Measurements from ENCODE around the gene KRT37.
"Not testable (repeated sequence)": the region's sequence is repeated elsewhere in the genome, so short reads cannot be mapped to it uniquely, and the experiment has no call there.

Gene KRT37

GRCh38 chr17:41437254-41437653, 12.9 kb upstream of the KRT37 start:
- ATAC-seq (ENCODE audit: insufficient read depth, low read depth) (no peak), DNase-seq (no peak)
- H3K4me1 ChIP-seq (ENCODE audit: insufficient read depth, low read length), result no peaks in the 10 kb centered on the region
- no peaks in the 10 kb centered on the region; the same call in 1 of the 2 replicates for H4K20me1 ChIP-seq (ENCODE audit: insufficient read depth, low read length)
- no peak overlapping the region for H3K4me2 ChIP-seq (ENCODE audit: insufficient read depth, low read length)
- no peak overlapping the region for H2AFZ ChIP-seq (ENCODE audit: low read depth, low read length)
- no peak for TF ChIP-seq CTCF (IDR thresholded peaks at IDR 0.05; ENCODE audit: borderline replicate concordance, extremely low read depth, low read length, poor library complexity, severe bottlenecking)
- TF ChIP-seq EZH2 (IDR thresholded peaks at IDR 0.05; ENCODE audit: borderline replicate concordance, low read depth, low read length, severe bottlenecking), result no peak
- H3K27ac ChIP-seq (ENCODE audit: low read length), result no peak overlapping the region
- H3K79me2 ChIP-seq (ENCODE audit: insufficient read depth, low read length), result no peaks in the 10 kb centered on the region
- H3K9ac ChIP-seq (ENCODE audit: low read depth, low read length), result no peak overlapping the region
- H3K9me3 ChIP-seq (ENCODE audit: insufficient read depth, low read length, severe bottlenecking), result no peaks in the 10 kb centered on the region
- no peaks in the 10 kb centered on the region for H3K36me3 ChIP-seq (ENCODE audit: insufficient read depth, low read length)
- no peak overlapping the region for H3K4me3 ChIP-seq (ENCODE audit: low read depth in 1 of 2, low read length in 2 of 2)
- H3K27me3 ChIP-seq (ENCODE audit: insufficient read depth, low read length, poor library complexity), result peaks cover 2% of the 10 kb centered on the region

GRCh38 chr17:41434415-41434814, 10.0 kb upstream of the KRT37 start:
- ATAC-seq (ENCODE audit: insufficient read depth, low read depth) (no peak), DNase-seq (no peak)
- TF ChIP-seq CTCF (IDR thresholded peaks at IDR 0.05; ENCODE audit: borderline replicate concordance, extremely low read depth, low read length, poor library complexity, severe bottlenecking) (no peak), EZH2 (IDR thresholded peaks at IDR 0.05; ENCODE audit: borderline replicate concordance, low read depth, low read length, severe bottlenecking) (no peak)
- H3K4me1 ChIP-seq (ENCODE audit: insufficient read depth, low read length), result no peaks in the 10 kb centered on the region
- H3K36me3 ChIP-seq (ENCODE audit: insufficient read depth, low read length), result no peaks in the 10 kb centered on the region
- H2AFZ ChIP-seq (ENCODE audit: low read depth, low read length), result no peak overlapping the region
- peaks cover 10% of the 10 kb centered on the region for H3K27me3 ChIP-seq (ENCODE audit: insufficient read depth, low read length, poor library complexity)
- H4K20me1 ChIP-seq (ENCODE audit: insufficient read depth, low read length), result no peaks in the 10 kb centered on the region
- H3K9me3 ChIP-seq (ENCODE audit: insufficient read depth, low read length, severe bottlenecking), result no peaks in the 10 kb centered on the region
- H3K79me2 ChIP-seq (ENCODE audit: insufficient read depth, low read length), result no peaks in the 10 kb centered on the region
- H3K4me2 ChIP-seq (ENCODE audit: insufficient read depth, low read length), result no peak overlapping the region
- H3K27ac ChIP-seq (ENCODE audit: low read length), result no peak overlapping the region
- no peak overlapping the region for H3K9ac ChIP-seq (ENCODE audit: low read depth, low read length)
- H3K4me3 ChIP-seq (ENCODE audit: low read depth in 1 of 2, low read length in 2 of 2), result no peak overlapping the region

- Histone ChIP-seq H3K4me3 (ENCODE audit: low read depth in 1 of 2, low read length in 2 of 2) (no peak overlapping the region), H3K9ac (ENCODE audit: low read depth, low read length) (no peak overlapping the region), H2AFZ (ENCODE audit: low read depth, low read length) (no peak overlapping the region), H4K20me1 (ENCODE audit: insufficient read depth, low read length) (no peaks in the 10 kb centered on the region), H3K9me3 (ENCODE audit: insufficient read depth, low read length, severe bottlenecking) (no peaks in the 10 kb centered on the region), H3K27me3 (ENCODE audit: insufficient read depth, low read length, poor library complexity) (peaks cover 10% of the 10 kb centered on the region), H3K79me2 (ENCODE audit: insufficient read depth, low read length) (no peaks in the 10 kb centered on the region), H3K27ac (ENCODE audit: low read length) (no peak overlapping the region), H3K4me1 (ENCODE audit: insufficient read depth, low read length) (no peaks in the 10 kb centered on the region), H3K36me3 (ENCODE audit: insufficient read depth, low read length) (no peaks in the 10 kb centered on the region), H3K4me2 (ENCODE audit: insufficient read depth, low read length) (no peak overlapping the region)
- no peak for TF ChIP-seq CTCF (IDR thresholded peaks at IDR 0.05; ENCODE audit: borderline replicate concordance, extremely low read depth, low read length, poor library complexity, severe bottlenecking)
- TF ChIP-seq EZH2 (IDR thresholded peaks at IDR 0.05; ENCODE audit: borderline replicate concordance, low read depth, low read length, severe bottlenecking), result no peak
- DNase-seq, result no peak
- no peak for ATAC-seq (ENCODE audit: insufficient read depth, low read depth)
Measured at GRCh38 chr17:41434005-41434404, 9.6 kb upstream of the KRT37 start.

- H3K36me3 ChIP-seq (ENCODE audit: insufficient read depth, low read length), result no peaks in the 10 kb centered on the region
- H2AFZ ChIP-seq (ENCODE audit: low read depth, low read length), result no peak overlapping the region
- no peaks in the 10 kb centered on the region for H3K79me2 ChIP-seq (ENCODE audit: insufficient read depth, low read length)
- no peak overlapping the region for H3K4me3 ChIP-seq (ENCODE audit: low read depth in 1 of 2, low read length in 2 of 2)
- no peak overlapping the region for H3K4me2 ChIP-seq (ENCODE audit: insufficient read depth, low read length)
- H4K20me1 ChIP-seq (ENCODE audit: insufficient read depth, low read length), result no peaks in the 10 kb centered on the region
- TF ChIP-seq CTCF (IDR thresholded peaks at IDR 0.05; ENCODE audit: borderline replicate concordance, extremely low read depth, low read length, poor library complexity, severe bottlenecking), result no peak
- TF ChIP-seq EZH2 (IDR thresholded peaks at IDR 0.05; ENCODE audit: borderline replicate concordance, low read depth, low read length, severe bottlenecking), result no peak
- DNase-seq (no peak), ATAC-seq (ENCODE audit: insufficient read depth, low read depth) (no peak)
- H3K9ac ChIP-seq (ENCODE audit: low read depth, low read length), result no peak overlapping the region
- H3K27ac ChIP-seq (ENCODE audit: low read length), result no peak overlapping the region
- no peaks in the 10 kb centered on the region for H3K9me3 ChIP-seq (ENCODE audit: insufficient read depth, low read length, severe bottlenecking)
- peaks cover 14% of the 10 kb centered on the region for H3K27me3 ChIP-seq (ENCODE audit: insufficient read depth, low read length, poor library complexity)
- no peaks in the 10 kb centered on the region for H3K4me1 ChIP-seq (ENCODE audit: insufficient read depth, low read length)
Measured at GRCh38 chr17:41433586-41433985, 9.2 kb upstream of the KRT37 start.

- H3K79me2 ChIP-seq (ENCODE audit: insufficient read depth, low read length); H3K9me3 ChIP-seq (ENCODE audit: insufficient read depth, low read length, severe bottlenecking); ATAC-seq (ENCODE audit: insufficient read depth, low read depth); H3K9ac ChIP-seq (ENCODE audit: low read depth, low read length); H2AFZ ChIP-seq (ENCODE audit: low read depth, low read length); H3K27ac ChIP-seq (ENCODE audit: low read length); H3K4me3 ChIP-seq (ENCODE audit: low read depth in 1 of 2, low read length in 2 of 2); H4K20me1 ChIP-seq (ENCODE audit: insufficient read depth, low read length); H3K4me1 ChIP-seq (ENCODE audit: insufficient read depth, low read length); H3K4me2 ChIP-seq (ENCODE audit: insufficient read depth, low read length); H3K36me3 ChIP-seq (ENCODE audit: insufficient read depth, low read length); DNase-seq: not testable (repeated sequence)
- peaks cover 15% of the 10 kb centered on the region for H3K27me3 ChIP-seq (ENCODE audit: insufficient read depth, low read length, poor library complexity)
Measured at GRCh38 chr17:41430376-41430775, 6.0 kb upstream of the KRT37 start.
